WTC11 (cell line): ENCODE results near the gene PPIC. TPM values are rescaled to one million over a fixed set of nuclear protein-coding genes. Genes with fewer than 3 reads are reported as not detected.

Experiments
- ATAC-seq: fragments of 200-7000 bp; cut with Tn5 transposase; 2 replicates; pipeline ENCODE4 v1.10.0; 2021; ENCODE audit warnings: mild to moderate bottlenecking, moderate library complexity
- CTCF ChIA-PET: fragments of 300-600 bp; sonication (Branson Sonifier 250); formaldehyde crosslinking; loops from one replicate; lab custom pipeline; 2021; ENCODE audit warnings: antibody characterized with exemption; lab: Charles Lee
- POLR2A ChIA-PET: fragments of 350-600 bp; sonication (Branson Sonifier 250); formaldehyde crosslinking; loops from one replicate; lab custom pipeline; 2021; ENCODE audit warnings: antibody characterized with exemption; lab: Charles Lee
- DNase-seq: peaks from one replicate; pipeline ENCODE4 v3.0.0; 2021; ENCODE audit warnings: low spot score
- H3K27ac Mint-ChIP-seq: 2 replicates; pipeline ENCODE4 v1.8.0; 2021; ENCODE audit warnings: mixed read lengths
- H3K27me3 Mint-ChIP-seq: 2 replicates; pipeline ENCODE4 v1.8.0; 2021; ENCODE audit warnings: low read depth, mild to moderate bottlenecking, moderate library complexity, mixed read lengths
- H3K36me3 Mint-ChIP-seq: 2 replicates; pipeline ENCODE4 v1.8.0; 2021; ENCODE audit warnings: mixed read lengths
- H3K4me1 Mint-ChIP-seq: 2 replicates; pipeline ENCODE4 v1.8.0; 2022; ENCODE audit warnings: mixed read lengths
- H3K4me3 Mint-ChIP-seq: 2 replicates; pipeline ENCODE4 v1.8.0; 2021; ENCODE audit warnings: mild to moderate bottlenecking, moderate library complexity, mixed read lengths
- H3K9me3 Mint-ChIP-seq: 2 replicates; pipeline ENCODE4 v1.8.0; 2021; ENCODE audit warnings: mixed read lengths
- ARID4B ChIP-seq: sonication (generic); formaldehyde crosslinking; IDR thresholded peaks from 2 replicates; pipeline ENCODE4 v1.8.0; 2023; ENCODE audit warnings: missing genetic modification reagents, mild to moderate bottlenecking, borderline replicate concordance
- ATF6 ChIP-seq: sonication (generic); formaldehyde crosslinking; IDR thresholded peaks from 2 replicates; pipeline ENCODE4 v1.8.1; 2023; ENCODE audit warnings: mild to moderate bottlenecking, missing genetic modification reagents
- CBFB ChIP-seq: sonication (generic); formaldehyde crosslinking; IDR thresholded peaks from 2 replicates; pipeline ENCODE4 v1.8.1; 2022; ENCODE audit warnings: mild to moderate bottlenecking, low read depth, missing genetic modification reagents
- E2F1 ChIP-seq: sonication (generic); formaldehyde crosslinking; IDR thresholded peaks from 2 replicates; pipeline ENCODE4 v1.8.0; 2022; ENCODE audit warnings: mild to moderate bottlenecking, missing genetic modification reagents
- ELF4 ChIP-seq: sonication (generic); formaldehyde crosslinking; IDR thresholded peaks from 2 replicates; pipeline ENCODE4 v1.8.1; 2022; ENCODE audit warnings: low read depth, mild to moderate bottlenecking, moderate library complexity, missing genetic modification reagents
- ERG ChIP-seq: fragments of 250-450 bp; sonication (Bioruptor Pico); IDR thresholded peaks from 2 replicates; pipeline ENCODE4 v1.8.0; 2021; ENCODE audit warnings: mild to moderate bottlenecking
- ETV6 ChIP-seq: sonication (generic); formaldehyde crosslinking; IDR thresholded peaks from 2 replicates; pipeline ENCODE4 v1.8.1; 2022; ENCODE audit warnings: mild to moderate bottlenecking, missing genetic modification reagents
- GRHL2 ChIP-seq: fragments of 250-450 bp; sonication (Bioruptor Pico); IDR thresholded peaks from 2 replicates; pipeline ENCODE4 v1.8.0; 2022; ENCODE audit warnings: mild to moderate bottlenecking, moderate library complexity; ENCODE audit not compliant: insufficient replicate concordance, severe bottlenecking
- HMGA2 ChIP-seq: fragments of 250-450 bp; sonication (Bioruptor Pico); IDR thresholded peaks from 2 replicates; pipeline ENCODE4 v1.4.0; 2021; ENCODE audit warnings: mild to moderate bottlenecking, moderate library complexity
- IRF1 ChIP-seq: sonication (generic); formaldehyde crosslinking; IDR thresholded peaks from 2 replicates; pipeline ENCODE4 v1.8.0; 2023; ENCODE audit warnings: missing genetic modification reagents
- KAT7 ChIP-seq: sonication (generic); formaldehyde crosslinking; IDR thresholded peaks from 2 replicates; pipeline ENCODE4 v1.8.1; 2023; ENCODE audit warnings: missing genetic modification reagents, mild to moderate bottlenecking, borderline replicate concordance
- PREB ChIP-seq: sonication (generic); formaldehyde crosslinking; IDR thresholded peaks from 2 replicates; pipeline ENCODE4 v1.8.1; 2022; ENCODE audit warnings: mild to moderate bottlenecking, missing genetic modification reagents, moderate library complexity, borderline replicate concordance
- TEAD1 ChIP-seq: sonication (generic); formaldehyde crosslinking; IDR thresholded peaks from 2 replicates; pipeline ENCODE4 v1.8.0; 2022; ENCODE audit warnings: mild to moderate bottlenecking, missing genetic modification reagents
- ZBTB43 ChIP-seq: sonication (generic); formaldehyde crosslinking; IDR thresholded peaks from 2 replicates; pipeline ENCODE4 v1.8.1; 2023; ENCODE audit warnings: mild to moderate bottlenecking, missing genetic modification reagents
- ZMAT4 ChIP-seq: fragments of 250-450 bp; sonication (Bioruptor Pico); IDR thresholded peaks from 2 replicates; pipeline ENCODE4 v1.9.0; 2021; ENCODE audit warnings: mild to moderate bottlenecking
- ZNF121 ChIP-seq: sonication (generic); formaldehyde crosslinking; IDR thresholded peaks from 2 replicates; pipeline ENCODE4 v1.8.0; 2023; ENCODE audit warnings: missing genetic modification reagents
- total RNA-seq: library from RNA; stranded (reverse); gene quantifications from 3 replicates; pipeline ENCODE4 v1.2.3, GENCODE V29; 2021

Gene PPIC
- total RNA-seq, 1 experiment from 2014 or later: 12.4 TPM

- TF ChIP-seq PREB (CRISPR knock-in tag) (no peak), ETV6 (CRISPR knock-in tag) (0 out of 2 replicates have a peak, but pooled peaks have one; percentile 16), CBFB (no peak), ARID4B (CRISPR knock-in tag) (peak; percentile 59; the same call in 1 of the 2 replicates)
These were observed at the start of gene PPIC (continued) for GRCh38 chr5:123036391-123037103.

GRCh38 chr5:123085638-123086286 lies 49.2 kb upstream of the PPIC start:
- H3K27me3 Mint-ChIP-seq: peaks cover 98% of the 10 kb centered on the region
- H3K27ac Mint-ChIP-seq: no peak overlapping the region
- ChIA-PET CTCF (interaction anchor here (0.6 to 4.6 kb wide), 7 partner anchors 9 to 570 kb away, joined by 3 to 19 read pairs (median 5); partner anchors contain the start of gene PPIC), POLR2A (no interaction called here)
- H3K9me3 Mint-ChIP-seq: no peaks in the 10 kb centered on the region
- H3K4me1 Mint-ChIP-seq: peaks cover 39% of the 10 kb centered on the region
- H3K36me3 Mint-ChIP-seq: no peaks in the 10 kb centered on the region
- ATAC-seq (no peak), DNase-seq (no peak)
- TF ChIP-seq HMGA2: no peak
- H3K4me3 Mint-ChIP-seq: peak overlapping the region; percentile 86

GRCh38 chr5:123084730-123085605 lies 48.4 kb upstream of the PPIC start:
- ATAC-seq (no peak), DNase-seq (no peak)
- Mint-ChIP-seq H3K4me1 (peaks cover 38% of the 10 kb centered on the region), H3K27ac (no peak overlapping the region), H3K9me3 (no peaks in the 10 kb centered on the region), H3K36me3 (no peaks in the 10 kb centered on the region), H3K27me3 (peaks cover 98% of the 10 kb centered on the region), H3K4me3 (peak overlapping the region; percentile 43)
- POLR2A ChIA-PET: no interaction called here
- CTCF ChIA-PET: interaction anchor here (0.6 to 4.6 kb wide), 5 partner anchors 10 to 569 kb away, joined by 3 to 19 read pairs (median 5); no protein-coding TSS in a partner anchor
- no peak for TF ChIP-seq GRHL2 (CRISPR knock-in tag)
- no peak for TF ChIP-seq ERG (CRISPR knock-in tag)
- no peak for TF ChIP-seq E2F1 (CRISPR knock-in tag)
- TF ChIP-seq ELF4: no peak
- no peak for TF ChIP-seq ZNF121 (CRISPR knock-in tag)
- TF ChIP-seq ZMAT4 (CRISPR knock-in tag): no peak
- TF ChIP-seq TEAD1: no peak
- TF ChIP-seq ATF6: no peak
- TF ChIP-seq ZBTB43 (CRISPR knock-in tag): no peak
- TF ChIP-seq IRF1 (CRISPR knock-in tag): no peak
- no peak for TF ChIP-seq KAT7
- TF ChIP-seq CBFB: no peak
